CD4-positive, alpha-beta T cell treated with Interleukin-6 for 4 hours (primary cell): ENCODE data around the gene TJP1.
"Not testable (repeated sequence)": the region's sequence is repeated elsewhere in the genome, so short reads cannot be mapped to it uniquely, and the experiment has no call there.

Experiments
- DNase-seq: peaks from one replicate; pipeline ENCODE4 v3.0.0-alpha.2; 2020; ENCODE audit warnings: mixed read lengths

The TJP1 gene

DNA sequence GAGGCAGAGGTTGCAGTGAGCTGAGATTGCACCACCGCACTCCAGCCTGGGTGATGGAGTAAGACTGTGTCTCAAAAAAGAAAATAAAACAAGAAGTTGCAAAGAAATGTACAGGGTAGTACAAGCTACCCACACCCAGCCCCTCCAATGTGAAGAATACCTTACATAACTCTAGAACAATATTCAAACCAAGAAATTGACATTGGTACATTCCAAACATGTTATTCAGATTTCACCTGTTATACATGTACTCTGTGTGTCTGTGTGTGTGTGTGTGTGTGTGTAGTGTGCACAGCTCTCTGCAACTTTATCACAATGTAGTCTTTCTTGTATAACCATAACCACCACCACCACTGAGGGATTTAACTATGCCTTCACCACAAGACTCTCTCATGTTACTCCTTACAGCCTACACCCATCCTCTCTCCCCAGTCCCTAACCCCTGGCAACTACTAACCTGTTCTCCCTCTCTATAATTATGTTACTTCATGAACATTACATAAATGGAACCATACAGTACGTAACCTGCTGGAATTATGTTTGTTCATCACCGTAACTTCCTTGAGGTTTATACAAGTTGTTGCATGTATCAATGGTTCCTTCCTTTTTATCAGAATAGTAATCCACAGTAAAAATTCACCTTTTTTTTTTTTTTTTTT is 16.2 kb upstream of the TJP1 start:
- no peak for DNase-seq

DNA sequence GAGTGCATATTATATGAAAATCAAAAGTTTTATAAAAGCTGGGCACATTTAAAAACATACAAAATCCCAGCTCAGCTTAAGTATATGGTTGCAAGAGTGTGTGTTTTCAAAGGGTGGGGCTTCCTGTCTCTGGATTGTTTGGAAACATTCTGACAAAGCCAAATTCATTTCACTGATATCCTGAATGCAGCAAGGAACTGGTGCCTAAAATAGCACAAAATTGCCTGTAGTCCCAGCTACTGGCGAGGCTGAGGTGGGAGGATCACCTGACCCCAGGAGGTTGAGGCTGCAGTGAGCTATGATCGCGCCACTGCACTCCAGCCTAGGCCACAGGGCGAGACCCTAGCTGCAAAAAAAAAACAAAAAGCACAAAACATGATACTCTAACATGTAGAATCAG is 13.0 kb upstream of the TJP1 start:
- no peak for DNase-seq

DNA sequence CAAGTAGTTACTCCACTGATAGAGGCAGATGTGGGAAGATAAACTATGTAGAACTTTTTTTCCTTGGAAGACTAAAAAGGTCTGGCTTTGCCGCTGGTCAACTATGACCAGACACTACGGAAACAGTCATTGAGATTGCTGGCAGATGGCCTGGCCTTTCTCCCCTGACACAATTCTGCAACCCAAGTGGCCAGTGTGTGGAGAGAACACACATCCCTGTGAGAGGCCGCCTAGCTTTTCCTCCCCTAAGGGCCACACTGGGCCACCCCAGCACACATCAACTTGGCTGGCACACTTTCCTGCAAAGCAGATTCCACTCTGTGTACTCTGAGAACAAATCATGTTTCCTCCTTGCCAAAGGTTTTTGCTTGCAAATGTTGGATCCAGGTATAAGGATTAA is 10.4 kb upstream of the TJP1 start:
- no peak for DNase-seq

DNA sequence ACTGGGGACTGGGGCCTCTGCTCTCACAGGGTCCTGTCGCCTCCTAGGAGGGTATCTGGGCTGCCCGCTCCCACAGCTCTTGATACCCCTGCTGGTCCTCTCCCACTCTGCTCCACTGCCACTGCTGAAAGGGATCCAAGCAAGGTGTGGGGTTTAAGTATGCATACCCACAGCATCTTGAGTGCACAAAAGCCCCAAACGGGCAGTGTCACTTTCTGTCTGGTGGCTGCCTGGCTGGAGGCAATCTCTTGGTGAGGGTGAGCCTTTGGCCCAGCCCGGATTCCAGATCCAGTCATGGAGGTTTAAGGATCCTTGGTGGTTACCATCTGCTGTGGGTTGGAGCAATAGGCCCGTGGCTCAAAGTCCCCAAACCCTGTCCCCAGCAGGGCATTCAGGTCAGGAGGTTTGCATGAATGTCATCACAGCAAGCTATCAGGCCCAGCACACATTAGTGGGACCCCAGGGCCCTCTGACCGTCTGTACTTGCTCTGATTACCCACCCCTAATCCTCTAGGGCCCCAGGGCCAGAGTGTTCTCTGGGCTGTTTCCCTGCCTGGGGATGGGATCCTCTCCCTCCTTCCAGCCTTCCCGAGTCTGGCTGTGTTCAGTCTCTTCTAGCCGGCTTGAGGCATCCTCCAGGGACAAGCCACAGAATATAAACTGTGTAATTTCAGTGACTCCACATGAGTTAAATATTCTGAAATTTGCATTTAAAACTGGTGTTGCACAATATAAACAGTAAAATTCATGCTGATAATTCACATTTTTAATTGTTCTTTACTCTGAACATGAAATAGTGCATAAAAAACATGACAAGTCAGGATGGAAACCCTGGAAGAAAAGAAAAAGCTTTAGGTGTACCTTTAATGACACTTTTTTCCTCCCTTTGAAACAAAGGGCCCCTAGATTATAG is 4.9 kb upstream of the TJP1 start:
- no peak for DNase-seq

DNA sequence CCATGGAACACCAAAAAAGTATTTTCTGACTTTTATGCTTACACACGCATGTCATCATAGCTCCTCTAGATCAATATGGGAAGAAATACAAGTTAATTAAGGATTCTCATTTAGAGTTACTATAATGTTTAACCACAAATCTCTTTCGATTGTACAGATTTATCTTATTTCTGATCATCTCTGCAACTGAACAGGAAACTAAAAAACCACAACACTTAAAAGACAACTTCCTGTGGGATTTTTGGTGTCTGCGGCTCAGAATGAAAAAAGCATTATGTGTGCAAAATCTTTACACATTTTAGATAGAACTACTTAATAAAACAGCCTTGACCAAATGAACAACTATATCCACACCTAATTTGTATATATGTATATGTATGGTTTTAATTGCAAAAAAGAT is 3.0 kb upstream of the TJP1 start:
- no peak for DNase-seq

DNA sequence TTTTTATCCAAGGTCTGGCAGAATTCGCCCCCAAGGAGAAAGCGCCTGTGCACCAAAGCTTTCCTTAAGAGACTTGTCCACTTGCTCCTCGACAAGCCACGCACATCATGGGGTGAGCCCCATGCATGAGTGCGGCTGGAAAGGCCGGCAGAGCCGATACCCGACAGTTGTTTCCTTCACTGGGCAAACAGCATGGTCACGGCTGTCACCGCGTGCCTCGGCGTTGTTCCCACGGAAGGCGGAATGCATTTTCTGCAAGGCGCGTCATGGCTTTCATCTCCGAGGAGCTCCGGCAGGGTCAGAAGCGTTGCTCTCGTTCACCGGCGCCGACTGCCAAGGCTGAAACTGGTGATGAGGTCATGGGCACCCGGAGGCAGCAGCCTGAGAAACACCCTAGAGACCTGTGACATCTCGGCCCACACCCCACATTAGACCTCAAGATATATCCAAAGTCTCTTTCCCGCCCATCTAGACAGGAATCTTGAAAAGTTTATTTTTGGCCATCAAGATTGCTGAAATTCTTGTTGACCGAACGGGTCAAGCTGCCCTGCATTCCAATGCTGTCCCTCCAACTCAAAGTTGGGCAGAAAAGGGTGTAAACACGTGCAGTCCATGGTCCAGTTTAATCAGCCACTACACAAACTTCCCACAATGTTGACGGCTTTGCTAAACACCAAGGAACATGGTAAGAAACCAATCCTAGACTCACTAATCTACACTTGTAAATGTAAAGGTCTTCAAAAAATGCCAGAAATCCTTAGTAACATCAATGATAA is 604 bp upstream of the TJP1 start:
- peak; percentile 6 for DNase-seq

DNA sequence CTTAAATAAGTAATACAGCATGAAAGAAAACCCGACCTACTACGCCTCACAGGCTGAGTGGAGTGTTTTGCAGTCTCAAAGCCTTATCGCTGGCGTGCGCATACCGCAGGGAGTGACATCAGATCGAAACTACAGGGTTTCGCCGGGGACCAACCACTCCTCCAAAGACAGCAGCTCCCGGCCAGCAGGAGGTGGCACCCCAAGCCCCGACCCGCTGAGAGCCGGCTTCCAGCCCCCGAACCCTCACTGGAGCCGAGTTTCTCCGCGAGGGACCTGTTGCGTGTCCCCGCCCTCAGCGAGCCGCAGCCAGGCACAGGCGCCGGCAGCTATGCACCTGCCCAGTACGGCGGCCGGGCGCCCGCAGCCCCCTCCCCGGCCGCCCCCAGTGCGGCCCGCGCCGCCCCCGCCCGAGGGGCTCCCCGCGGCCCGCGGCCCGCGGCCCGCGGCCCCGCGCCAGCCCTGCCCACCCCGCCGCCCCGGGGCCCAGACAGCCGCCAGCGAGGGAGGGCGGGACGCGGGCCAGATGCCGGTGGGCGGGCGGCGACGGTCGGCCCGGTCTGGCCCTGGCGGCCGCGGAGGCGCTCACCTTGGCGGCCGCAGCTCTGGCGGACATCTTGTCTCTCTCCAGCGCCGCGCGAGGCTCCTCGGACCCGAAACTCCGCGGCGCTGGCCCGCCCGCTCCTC is 710 bp downstream of the TJP1 start:
- DNase-seq = peak; percentile 29

DNA sequence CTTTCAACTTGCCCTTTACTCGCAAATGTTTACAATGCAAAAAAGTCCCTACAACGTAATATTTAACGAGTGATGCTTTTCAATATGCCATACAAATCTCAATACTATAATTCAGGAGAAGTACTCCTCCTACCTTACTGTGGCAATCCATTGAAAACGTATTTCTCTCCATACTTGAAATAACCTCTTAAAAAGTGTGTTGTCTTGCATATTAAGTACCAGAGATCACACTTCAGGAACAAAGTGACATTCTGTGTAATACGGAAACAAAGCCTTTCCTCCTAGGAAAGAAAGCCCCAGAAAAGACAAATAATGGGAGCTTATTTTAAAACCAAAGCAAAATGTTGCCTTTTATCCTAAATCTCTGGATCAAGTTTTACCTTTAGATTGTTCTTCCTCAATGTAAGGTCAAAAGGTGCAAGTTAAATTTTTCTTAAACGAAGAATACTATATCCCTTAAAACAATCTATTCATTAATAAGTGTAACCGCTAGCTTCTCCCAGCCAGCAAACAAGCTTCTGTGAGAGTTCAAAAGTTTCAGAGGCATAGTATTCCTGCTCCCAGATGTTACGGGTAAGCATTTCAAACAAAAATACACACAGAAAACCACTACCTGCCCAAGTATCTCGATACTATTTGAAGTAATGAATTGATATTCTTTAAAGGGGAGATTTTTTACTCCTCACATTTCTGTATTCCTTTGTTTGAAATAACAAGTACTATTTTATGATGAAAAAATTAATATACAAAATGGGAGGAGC is 1.7 kb downstream of the TJP1 start:
- DNase-seq = no peak

DNA sequence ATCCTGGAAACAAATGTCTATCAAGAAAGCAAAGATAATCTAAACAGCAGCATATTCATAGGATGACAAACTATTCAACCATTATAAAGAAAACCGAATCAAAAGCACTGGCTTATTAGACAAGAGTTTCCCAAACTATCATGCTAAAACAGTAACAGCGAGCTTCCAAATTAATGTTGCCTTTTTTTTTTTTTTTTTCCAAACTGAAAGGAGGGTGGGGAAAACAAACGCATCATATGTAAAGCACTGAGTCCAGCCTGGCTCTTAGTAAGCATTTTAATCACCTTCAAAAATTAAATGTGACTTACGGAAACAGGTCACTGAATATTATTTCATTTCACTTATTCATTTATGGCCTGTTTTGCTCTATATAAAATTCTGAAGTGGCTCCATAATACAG is 2.3 kb downstream of the TJP1 start:
- DNase-seq = no peak

DNA sequence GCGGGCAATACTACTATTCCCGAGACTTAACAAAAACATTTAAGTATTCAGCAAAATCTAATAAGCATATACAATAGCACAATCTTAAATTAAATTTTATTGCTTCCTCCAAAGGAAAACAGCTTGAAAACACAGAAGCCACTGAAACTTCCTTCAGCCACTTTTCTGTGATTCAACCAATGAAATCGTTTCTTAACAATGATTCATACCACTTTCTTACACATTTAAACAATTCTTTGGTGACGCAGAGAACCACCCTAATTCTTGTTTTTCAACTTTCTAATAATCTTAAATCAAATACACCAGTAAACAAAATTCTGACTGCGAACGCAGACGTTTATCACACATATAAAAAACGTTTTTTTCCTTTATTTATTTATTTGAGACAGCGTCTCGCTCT is 4.1 kb downstream of the TJP1 start:
- no peak for DNase-seq

DNA sequence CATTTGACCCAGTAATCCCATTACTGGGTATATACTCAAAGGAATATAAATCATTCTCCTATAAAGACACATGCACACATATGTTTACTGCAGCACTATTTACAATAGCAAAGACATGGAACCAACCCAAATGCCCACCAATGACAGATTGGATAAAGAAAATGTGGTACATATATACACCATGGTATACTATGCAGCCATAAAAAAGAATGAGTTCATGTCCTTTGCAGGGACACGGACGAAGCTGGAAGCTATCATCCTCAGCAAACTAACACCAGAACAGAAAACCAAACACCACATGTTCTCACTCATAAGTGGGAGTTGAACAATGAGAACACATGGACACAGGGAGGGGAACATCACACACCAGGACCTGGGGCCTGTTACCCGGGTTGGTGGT is 4.8 kb downstream of the TJP1 start:
- DNase-seq = not testable (repeated sequence)

DNA sequence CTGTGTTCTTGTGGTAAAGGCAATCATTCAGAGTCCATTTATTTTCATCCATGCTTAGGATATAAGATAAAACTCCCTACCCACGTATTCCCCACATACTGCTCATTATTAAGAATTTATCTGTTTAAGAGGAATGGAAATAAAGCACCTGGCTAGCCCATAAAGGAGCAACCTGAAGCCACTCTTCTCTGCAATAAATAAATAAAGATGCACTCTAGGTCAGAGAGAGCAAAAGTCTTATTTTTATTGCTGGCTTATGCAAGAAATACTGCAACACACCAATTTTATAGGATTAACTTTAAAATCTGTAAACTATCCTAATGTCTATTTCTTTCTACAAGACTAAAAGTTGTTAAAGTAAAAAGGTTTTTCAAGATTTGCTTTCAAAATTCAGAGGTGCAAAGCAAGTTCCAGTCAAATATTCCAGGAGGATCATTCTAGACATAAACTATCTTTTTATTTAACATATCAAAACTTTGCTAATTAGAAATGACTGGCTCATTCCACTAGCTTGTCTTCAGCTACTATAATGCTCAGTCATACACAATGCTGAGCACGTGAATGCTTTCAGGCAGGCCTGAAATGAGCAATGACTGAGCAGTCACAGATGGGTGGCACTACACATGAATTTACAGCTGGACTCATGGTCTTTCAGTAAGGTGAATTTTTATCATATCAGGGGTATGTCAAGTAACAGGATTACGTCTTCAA is 7.1 kb downstream of the TJP1 start:
- DNase-seq = no peak

DNA sequence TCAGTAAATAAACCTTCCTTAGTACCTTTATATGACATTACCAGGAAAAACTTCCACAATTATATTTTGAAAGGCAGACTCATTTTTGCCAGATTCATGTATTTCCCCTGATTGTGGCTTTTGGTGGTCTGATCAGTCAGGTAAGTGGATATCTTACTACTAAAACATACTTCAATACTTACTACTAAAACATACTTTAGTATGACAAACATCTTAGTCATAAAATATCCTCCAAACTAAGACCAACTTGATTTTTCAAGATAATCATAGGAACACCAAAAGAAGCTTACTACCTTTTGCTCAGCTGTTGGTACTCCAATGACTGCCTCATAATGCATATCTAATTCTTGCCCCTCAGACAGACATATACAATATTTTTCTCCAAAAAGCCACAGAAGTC is 9.3 kb downstream of the TJP1 start:
- DNase-seq = no peak

DNA sequence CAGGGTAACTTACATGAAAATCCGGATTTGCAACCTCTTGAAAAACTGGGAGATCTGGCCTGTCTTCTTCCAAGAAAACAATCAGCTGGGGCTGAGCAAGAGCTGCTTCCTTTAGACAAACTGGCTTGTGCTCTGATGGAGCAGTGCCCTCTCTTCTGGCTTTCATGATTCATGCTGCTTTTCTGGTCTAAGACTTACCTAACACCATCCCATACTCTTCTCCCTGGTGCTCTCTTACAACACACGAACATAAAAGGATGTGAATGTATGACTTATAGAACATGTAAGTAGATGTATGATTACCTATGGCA is 9.9 kb downstream of the TJP1 start:
- no peak for DNase-seq

DNA sequence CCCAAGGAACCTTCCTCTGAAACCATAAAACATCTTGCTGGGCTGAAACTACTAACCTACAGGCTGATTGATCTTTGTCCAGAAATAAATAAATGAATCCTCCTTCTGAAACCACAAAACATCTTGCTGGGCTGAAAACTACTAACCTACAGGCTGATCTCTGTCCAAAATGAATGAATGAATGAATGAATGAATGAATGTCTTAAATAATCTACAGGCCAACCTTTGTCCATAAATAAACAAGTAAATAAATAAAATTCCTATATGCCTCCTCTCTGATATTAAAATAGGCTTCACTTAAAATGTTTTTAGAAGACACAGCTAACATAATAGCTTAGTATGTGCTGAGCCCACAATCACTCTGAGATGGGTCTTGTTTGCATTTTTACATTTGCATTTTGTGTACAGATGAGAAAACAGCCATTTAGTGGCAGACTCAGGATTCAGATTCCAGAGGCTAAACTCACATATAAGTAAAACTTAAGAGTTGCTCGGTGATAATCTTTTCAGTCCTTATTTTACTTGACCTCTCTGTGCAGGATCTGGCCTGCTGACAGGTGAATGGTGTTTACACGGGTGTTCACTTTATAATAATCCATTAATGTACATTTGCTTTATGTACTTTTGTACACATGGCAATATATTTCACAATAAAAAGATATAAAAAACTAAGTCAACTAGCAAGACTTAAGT is 10.4 kb downstream of the TJP1 start:
- no peak for DNase-seq

DNA sequence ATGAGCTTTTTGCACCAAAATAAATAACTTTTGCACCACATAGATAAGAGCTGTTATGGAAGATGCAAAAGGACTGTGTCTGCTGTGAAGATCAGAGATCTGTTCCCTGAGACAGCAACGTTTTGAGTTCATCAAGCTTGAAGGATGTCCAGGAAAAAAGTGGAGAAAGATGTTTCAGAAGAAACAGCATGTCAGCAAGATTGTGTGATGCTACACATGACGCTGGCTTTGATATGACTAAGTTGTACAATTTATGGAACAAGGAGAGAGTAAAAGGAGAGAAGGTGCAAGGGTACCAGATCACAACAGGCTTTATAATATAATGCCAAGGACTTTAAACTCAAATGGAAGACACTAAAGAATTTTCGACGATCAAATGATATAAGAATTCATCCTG is 16.6 kb downstream of the TJP1 start:
- DNase-seq = no peak

DNA sequence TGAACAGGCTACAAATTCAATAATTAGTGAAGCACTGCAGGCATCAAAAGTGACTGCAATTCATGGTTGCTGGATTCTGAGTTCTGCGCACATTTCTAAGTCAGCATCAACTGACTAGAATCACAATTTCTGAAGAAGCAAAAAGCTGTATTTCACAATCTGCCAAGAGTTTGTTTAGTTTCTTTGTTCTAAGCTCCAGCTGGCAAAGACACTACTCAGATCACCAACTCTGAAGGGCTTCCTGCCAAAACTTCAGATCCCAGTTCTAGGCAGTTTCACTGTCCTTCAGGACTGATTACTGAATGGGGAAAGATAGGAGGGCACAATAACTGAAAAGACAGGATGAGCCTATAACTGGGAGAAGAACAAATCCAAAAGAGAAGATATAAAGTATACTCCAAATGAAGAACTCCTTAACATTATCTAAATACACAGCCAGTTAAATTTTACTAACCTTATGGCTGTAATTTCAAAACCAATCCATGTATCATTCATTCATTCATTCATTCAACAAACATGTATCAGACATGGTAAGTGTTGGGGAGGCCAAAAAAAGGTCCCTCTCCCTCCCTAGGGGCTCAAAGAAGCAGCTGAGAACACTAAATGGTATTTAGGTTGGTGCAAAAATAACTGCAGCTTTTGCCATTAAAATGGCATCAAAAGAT is 17.1 kb downstream of the TJP1 start:
- DNase-seq = no peak

DNA sequence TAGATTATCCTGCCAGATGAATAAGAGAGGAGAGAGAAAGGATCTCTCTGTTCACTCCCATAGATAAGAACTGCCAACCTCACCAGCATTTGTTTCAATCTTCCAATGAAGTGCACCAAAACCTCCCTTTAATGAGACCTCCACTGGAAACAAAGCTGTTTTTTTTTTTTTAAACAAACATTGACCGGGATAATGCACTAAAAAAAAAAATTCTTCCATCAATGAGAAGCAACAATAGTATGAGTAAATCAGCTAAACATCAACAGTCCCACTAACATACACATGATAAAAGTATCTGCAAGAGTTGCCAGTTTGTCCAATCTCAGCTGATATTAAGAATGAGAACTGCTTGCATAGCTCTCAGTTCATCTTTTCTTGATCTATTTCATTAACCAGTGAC is 19.9 kb downstream of the TJP1 start:
- DNase-seq = no peak

DNA sequence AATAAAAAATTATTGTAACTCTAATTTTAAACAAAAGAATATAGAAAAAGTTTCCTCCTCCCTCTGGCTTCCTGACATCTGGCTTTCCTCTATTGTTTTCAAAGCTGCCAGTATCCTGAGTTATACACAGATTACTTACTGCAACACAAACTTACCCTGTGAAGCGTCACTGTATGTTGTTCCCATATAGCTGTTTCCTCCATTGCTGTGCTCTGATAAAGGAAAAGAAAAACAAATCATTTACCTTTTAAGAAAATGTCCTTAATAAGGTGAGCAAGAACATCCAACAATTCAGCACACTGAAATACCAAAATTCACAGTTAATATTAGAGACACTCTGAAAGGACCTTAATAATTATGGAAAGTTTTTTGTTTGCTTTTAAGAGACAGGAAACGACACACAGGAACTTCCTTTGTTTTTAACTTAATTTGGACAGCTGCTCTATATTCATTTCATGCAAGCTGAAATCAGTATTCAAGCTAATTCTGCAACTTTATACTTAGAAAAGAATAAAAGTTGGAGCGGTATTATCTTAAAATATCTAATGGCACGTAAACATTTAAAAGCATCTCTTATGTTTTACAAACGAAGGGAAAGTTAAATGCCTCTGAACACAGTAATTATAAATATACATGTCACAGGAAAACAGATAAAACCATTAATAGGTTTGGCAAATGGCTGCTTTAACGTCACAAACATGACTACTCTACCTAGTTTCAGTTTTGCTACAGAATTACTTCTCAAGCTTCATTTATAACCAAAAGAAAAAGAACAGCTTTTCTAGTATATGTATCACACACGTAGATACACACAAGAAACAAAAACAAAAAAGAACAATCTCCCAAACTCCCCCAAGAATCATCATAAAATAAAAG is 21.5 kb downstream of the TJP1 start:
- DNase-seq = no peak

DNA sequence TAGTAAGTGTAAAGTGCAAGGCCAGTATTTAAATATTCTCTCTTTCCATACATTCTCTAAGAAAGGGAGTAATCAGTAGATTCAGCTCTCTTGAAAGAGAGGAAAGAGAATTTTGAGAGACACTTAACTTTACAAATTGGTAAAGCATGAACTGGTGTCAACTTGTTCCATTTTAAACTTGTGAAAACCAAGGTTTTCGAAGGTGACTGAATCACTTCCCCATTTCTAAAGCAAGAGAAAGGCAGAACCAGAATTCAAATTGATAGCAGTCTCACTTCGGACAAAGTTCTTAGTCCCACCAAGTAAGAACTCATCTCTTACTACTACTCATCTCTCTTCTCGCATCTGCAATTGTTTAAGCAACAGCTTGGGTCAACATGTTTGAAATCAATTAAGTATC is 22.4 kb downstream of the TJP1 start:
- no peak for DNase-seq
